ENCODE data around the gene VSIG1. TPM values are rescaled to one million over a fixed set of nuclear protein-coding genes. Genes with fewer than 3 reads are reported as not detected.

VSIG1 gene
- polyA plus RNA-seq, 1 donor (not counting 4 experiments of a cell fraction or from before 2014, with no cell fraction given), result 7.2 TPM

GRCh38 chrX:108097380-108097779, 52.5 kb downstream of the VSIG1 start:
- Histone ChIP-seq H3K27me3 (ENCODE audit: control insufficient read depth, extremely low read depth, insufficient read depth, low read length) (no peaks in the 10 kb centered on the region), H3K4me3 (ENCODE audit: control insufficient read depth in 2 of 3, extremely low read depth in 1 of 3, insufficient read depth in 2 of 3, low read depth in 1 of 3, low read length in 3 of 3) (no peak overlapping the region), H3K27ac (ENCODE audit: control insufficient read depth, insufficient read depth, low read length) (no peak overlapping the region), H2AFZ (ENCODE audit: control insufficient read depth, low read length) (no peak overlapping the region), H3K4me2 (ENCODE audit: control insufficient read depth, extremely low read depth, insufficient read depth, low read depth, low read length) (no peak overlapping the region), H3K9ac (ENCODE audit: control insufficient read depth, extremely low read depth, insufficient read depth, low read length) (no peak overlapping the region), H3K4me1 (ENCODE audit: control insufficient read depth, extremely low read depth, insufficient read depth, low read length) (peaks cover 6% of the 10 kb centered on the region), H4K20me1 (ENCODE audit: control insufficient read depth, extremely low read depth, insufficient read depth, low read length) (no peaks in the 10 kb centered on the region), H3K79me2 (ENCODE audit: control insufficient read depth, insufficient read depth, low read length) (peaks cover 4% of the 10 kb centered on the region), H3K9me3 (ENCODE audit: control insufficient read depth, low read depth, low read length) (no peaks in the 10 kb centered on the region), H3K36me3 (ENCODE audit: control insufficient read depth in 2 of 2, extremely low read depth in 1 of 2, insufficient read depth in 2 of 2, low read length in 2 of 2) (no peaks in the 10 kb centered on the region), H3K9me1 (ENCODE audit: control insufficient read depth, extremely low read depth, insufficient read depth, low read length) (no peaks in the 10 kb centered on the region)
- DNase-seq (ENCODE audit: low read depth, low spot score) (no peak), FAIRE-seq (no peak)
- TF ChIP-seq EZH2 (IDR thresholded peaks at IDR 0.05; ENCODE audit: low read length), result no peak
- TF ChIP-seq, protein P1, sequence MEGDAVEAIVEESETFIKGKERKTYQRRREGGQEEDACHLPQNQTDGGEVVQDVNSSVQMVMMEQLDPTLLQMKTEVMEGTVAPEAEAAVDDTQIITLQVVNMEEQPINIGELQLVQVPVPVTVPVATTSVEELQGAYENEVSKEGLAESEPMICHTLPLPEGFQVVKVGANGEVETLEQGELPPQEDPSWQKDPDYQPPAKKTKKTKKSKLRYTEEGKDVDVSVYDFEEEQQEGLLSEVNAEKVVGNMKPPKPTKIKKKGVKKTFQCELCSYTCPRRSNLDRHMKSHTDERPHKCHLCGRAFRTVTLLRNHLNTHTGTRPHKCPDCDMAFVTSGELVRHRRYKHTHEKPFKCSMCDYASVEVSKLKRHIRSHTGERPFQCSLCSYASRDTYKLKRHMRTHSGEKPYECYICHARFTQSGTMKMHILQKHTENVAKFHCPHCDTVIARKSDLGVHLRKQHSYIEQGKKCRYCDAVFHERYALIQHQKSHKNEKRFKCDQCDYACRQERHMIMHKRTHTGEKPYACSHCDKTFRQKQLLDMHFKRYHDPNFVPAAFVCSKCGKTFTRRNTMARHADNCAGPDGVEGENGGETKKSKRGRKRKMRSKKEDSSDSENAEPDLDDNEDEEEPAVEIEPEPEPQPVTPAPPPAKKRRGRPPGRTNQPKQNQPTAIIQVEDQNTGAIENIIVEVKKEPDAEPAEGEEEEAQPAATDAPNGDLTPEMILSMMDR (optimal IDR thresholded peaks at IDR 0.05 in 1 of 3, IDR thresholded peaks at IDR 0.05 in 1 of 3, conservative IDR thresholded peaks at IDR 0.05 in 1 of 3; ENCODE audit: extremely low read depth in 1 of 3, insufficient read depth in 2 of 3, low read length in 3 of 3), result no peak
- dilution Hi-C loops (cut with MboI; ENCODE audit: extremely low pct_ligation_motif_present, low sequenced_read_pairs), result no loop called here

- no peaks in the 10 kb centered on the region for H3K9me1 ChIP-seq (ENCODE audit: control insufficient read depth, extremely low read depth, insufficient read depth, low read length)
- no peak overlapping the region for H3K4me3 ChIP-seq (ENCODE audit: control insufficient read depth in 2 of 3, extremely low read depth in 1 of 3, insufficient read depth in 2 of 3, low read depth in 1 of 3, low read length in 3 of 3)
- TF ChIP-seq, protein P1 (optimal IDR thresholded peaks at IDR 0.05 in 1 of 3, IDR thresholded peaks at IDR 0.05 in 1 of 3, conservative IDR thresholded peaks at IDR 0.05 in 1 of 3; ENCODE audit: extremely low read depth in 1 of 3, insufficient read depth in 2 of 3, low read length in 3 of 3), result no peak
- TF ChIP-seq EZH2 (IDR thresholded peaks at IDR 0.05; ENCODE audit: low read length), result no peak
- no peaks in the 10 kb centered on the region for H4K20me1 ChIP-seq (ENCODE audit: control insufficient read depth, extremely low read depth, insufficient read depth, low read length)
- no peaks in the 10 kb centered on the region for H3K4me1 ChIP-seq (ENCODE audit: control insufficient read depth, extremely low read depth, insufficient read depth, low read length)
- H3K36me3 ChIP-seq (ENCODE audit: control insufficient read depth in 2 of 2, extremely low read depth in 1 of 2, insufficient read depth in 2 of 2, low read length in 2 of 2), result no peaks in the 10 kb centered on the region
- peaks cover 3% of the 10 kb centered on the region for H3K27me3 ChIP-seq (ENCODE audit: control insufficient read depth, extremely low read depth, insufficient read depth, low read length)
- H3K79me2 ChIP-seq (ENCODE audit: control insufficient read depth, insufficient read depth, low read length), result no peaks in the 10 kb centered on the region
- dilution Hi-C loops (cut with MboI; ENCODE audit: extremely low pct_ligation_motif_present, low sequenced_read_pairs), result no loop called here
- H3K9me3 ChIP-seq (ENCODE audit: control insufficient read depth, low read depth, low read length), result no peaks in the 10 kb centered on the region
- H2AFZ ChIP-seq (ENCODE audit: control insufficient read depth, low read length), result no peak overlapping the region
- no peak overlapping the region for H3K9ac ChIP-seq (ENCODE audit: control insufficient read depth, extremely low read depth, insufficient read depth, low read length)
- no peak overlapping the region for H3K27ac ChIP-seq (ENCODE audit: control insufficient read depth, insufficient read depth, low read length)
- DNase-seq (ENCODE audit: low read depth, low spot score), result no peak
- no peak for FAIRE-seq
- no peak overlapping the region for H3K4me2 ChIP-seq (ENCODE audit: control insufficient read depth, extremely low read depth, insufficient read depth, low read depth, low read length)
These were observed 60.6 kb downstream of the VSIG1 start for GRCh38 chrX:108105473-108105872.
